GM12801 (cell line): ENCODE data around the gene CEACAM3.

Experiments used
- CTCF ChIP-seq: IDR thresholded peaks from one replicate; pipeline ENCODE4 v1.5.1; 2011; ENCODE audit warnings: control low read depth; ENCODE audit not compliant: insufficient read length; ENCODE audit errors: extremely low read depth

Gene CEACAM3

GRCh38 chr19:41839211-41839610 is 42.8 kb downstream of the CEACAM3 start:
- no peak for TF ChIP-seq CTCF

- TF ChIP-seq CTCF, result no peak
These were observed 47.0 kb downstream of the CEACAM3 start for GRCh38 chr19:41843371-41843770.

- TF ChIP-seq CTCF, result no peak
These were observed 48.2 kb downstream of the CEACAM3 start, which contains the start of gene LYPD4 for GRCh38 chr19:41844601-41845000. Gene LYPD4, minus strand, starts transcription at chr19:41844683. Its CDS starts 5,398 bp downstream, at chr19:41839285.

- TF ChIP-seq CTCF, result no peak
These were observed 48.4 kb downstream of the CEACAM3 start, which contains the start of gene DMRTC2 for GRCh38 chr19:41845001-41845050. Gene DMRTC2, plus strand, starts transcription at chr19:41845042. Its CDS starts 2,387 bp downstream, at chr19:41847429.

GRCh38 chr19:41845051-41845590 is 48.7 kb downstream of the CEACAM3 start:
- TF ChIP-seq CTCF, result no peak

- no peak for TF ChIP-seq CTCF
These were observed 51.1 kb downstream of the CEACAM3 start for GRCh38 chr19:41847351-41848105.

- no peak for TF ChIP-seq CTCF
These were observed 52.3 kb downstream of the CEACAM3 start for GRCh38 chr19:41848666-41849065.
